ENCODE results near the gene GPI. TPM values are rescaled to one million over a fixed set of nuclear protein-coding genes. Genes with fewer than 3 reads are reported as not detected.

Gene GPI
- total and polyA plus RNA-seq, 2 of the 13 experiments (the other 11 are each of a cell fraction or from before 2014, with no cell fraction given) = 147 to 167 TPM

GRCh38 chr19:34350161-34350561, 14.8 kb upstream of the GPI start:
- TF ChIP-seq CC2D1A (CRISPR knock-in tag; IDR thresholded peaks at IDR 0.05) (no peak), ZNF614 (CRISPR knock-in tag; IDR thresholded peaks at IDR 0.05; ENCODE audit: borderline replicate concordance) (no peak), AFF4 (CRISPR knock-in tag; IDR thresholded peaks at IDR 0.05) (no peak), TAF15 (IDR thresholded peaks at IDR 0.05; ENCODE audit: low read depth, low read length, poor library complexity, severe bottlenecking) (no peak), MBD4 (IDR thresholded peaks at IDR 0.05; ENCODE audit: borderline replicate concordance, low read length) (no peak), ZNF616 (CRISPR knock-in tag; IDR thresholded peaks at IDR 0.05; ENCODE audit: low read depth) (no peak), ISX (CRISPR knock-in tag; conservative IDR thresholded peaks at IDR 0.05) (no peak), ZNF629 (CRISPR knock-in tag; conservative IDR thresholded peaks at IDR 0.05) (no peak), GATAD1 (CRISPR knock-in tag; IDR thresholded peaks at IDR 0.05) (no peak), ZHX1 (CRISPR knock-in tag; IDR thresholded peaks at IDR 0.05; ENCODE audit: low read depth) (no peak), ZNF556 (CRISPR knock-in tag; IDR thresholded peaks at IDR 0.05; ENCODE audit: borderline replicate concordance) (no peak), ZNF850 (CRISPR knock-in tag; conservative IDR thresholded peaks at IDR 0.05) (no peak), ZNF691 (CRISPR knock-in tag; IDR thresholded peaks at IDR 0.05; ENCODE audit: borderline replicate concordance, low read depth) (no peak), PHF21A (CRISPR knock-in tag; IDR thresholded peaks at IDR 0.05) (no peak), NFIB (CRISPR knock-in tag; IDR thresholded peaks at IDR 0.05; ENCODE audit: borderline replicate concordance) (no peak), PAWR (CRISPR knock-in tag; IDR thresholded peaks at IDR 0.05; ENCODE audit: borderline replicate concordance) (no peak), DDIT3 (CRISPR knock-in tag; IDR thresholded peaks at IDR 0.05) (no peak)
- no peak for DNase-seq (ENCODE audit: low spot score)
- ATAC-seq = no peak
- intact Hi-C loops (cut with micrococcal nuclease; ENCODE audit: unreplicated experiment) = no loop called here
- Histone ChIP-seq H3K27ac (ENCODE audit: extremely low read length, insufficient read depth, low read length) (no peak overlapping the region), H3K4me3 (replicated peaks in 1 of 3; ENCODE audit: insufficient read depth in 1 of 3, low read depth in 2 of 3, low read length in 3 of 3) (no peak overlapping the region), H3K27me3 (ENCODE audit: control insufficient read depth in 1 of 2, insufficient read depth in 2 of 2, low read length in 2 of 2) (no peaks in the 10 kb centered on the region), H3K36me3 (replicated peaks in 1 of 2; ENCODE audit: control insufficient read depth in 1 of 2, insufficient read depth in 2 of 2, low read length in 2 of 2) (peaks cover 10 to 42% of the 10 kb centered on the region in 2 experiments), H3K4me2 (ENCODE audit: low read depth, low read length) (no peak overlapping the region), H2AFZ (ENCODE audit: low read length) (no peak overlapping the region), H3K9ac (ENCODE audit: insufficient read depth, low read depth, low read length) (no peak overlapping the region), H3K4me1 (ENCODE audit: insufficient read depth, low read length) (0 out of 2 replicates have a peak, but pooled peaks cover 5% of the 10 kb centered on the region), H3K9me3 (ENCODE audit: low read length) (no peaks in the 10 kb centered on the region), H3K79me2 (ENCODE audit: insufficient read depth, low read length) (no peaks in the 10 kb centered on the region), H4K20me1 (ENCODE audit: insufficient read depth, low read length) (no peaks in the 10 kb centered on the region)
- no peak for FAIRE-seq
- WGBS (ENCODE audit: low lambda C conversion rate) = 88% methylated on average over 7 of the region's 7 CpGs
- BruUV-seq (replicated peaks) = no TSS peak
- ChIA-PET CTCF (ENCODE audit: low intra/inter-chr PET ratio, low total read pairs) (no interaction called here), POLR2A (no interaction called here)
- in situ Hi-C loops (cut with HindIII; ENCODE audit: extremely low pct_ligation_motif_present, low pct_unique_long_range_greater_than_20kb) = no loop called here
